ENCODE results near the gene ALDOB. TPM values are rescaled to one million over a fixed set of nuclear protein-coding genes. Genes with fewer than 3 reads are reported as not detected.
A peak's percentile ranks its signal among the peaks of the same experiment; 100 is the strongest.

ALDOB gene
- total and polyA plus RNA-seq, 2 of the 13 experiments (the other 11 are each of a cell fraction or from before 2014, with no cell fraction given) = 0.29 to 0.97 TPM

GRCh38 chr9:101437806-101438232 is 2.2 kb upstream of the ALDOB start (continued):
- no peak for TF ChIP-seq AKAP8 (CRISPR knock-in tag; IDR thresholded peaks at IDR 0.05)
- TF ChIP-seq ZNF792 (CRISPR knock-in tag; IDR thresholded peaks at IDR 0.05) = peak; percentile 45; the same call in 1 of the 2 replicates
- TF ChIP-seq ZNF687 (CRISPR knock-in tag; IDR thresholded peaks at IDR 0.05) = peak; percentile 50; the same call in 1 of the 2 replicates
- TF ChIP-seq PAXIP1 (CRISPR knock-in tag; conservative IDR thresholded peaks at IDR 0.05) = peak; percentile 60; the same call in 1 of the 2 replicates
- TF ChIP-seq ZBTB25 (CRISPR knock-in tag; IDR thresholded peaks at IDR 0.05) = peak; percentile 46; the same call in 1 of the 2 replicates
- peak; percentile 68; the same call in 1 of the 2 replicates for TF ChIP-seq KDM4B (CRISPR knock-in tag; IDR thresholded peaks at IDR 0.05)
- no peak for TF ChIP-seq SOX6 (IDR thresholded peaks at IDR 0.05)
- peak; percentile 32; the same call in 1 of the 2 replicates for TF ChIP-seq SOX6 (CRISPR knock-in tag; IDR thresholded peaks at IDR 0.05)
- no peak for TF ChIP-seq STAG1 (CRISPR knock-in tag; IDR thresholded peaks at IDR 0.05)
- TF ChIP-seq POGZ (CRISPR knock-in tag; IDR thresholded peaks at IDR 0.05) = 0 out of 2 replicates have a peak, but pooled peaks have one; percentile 30
- no peak for TF ChIP-seq TRAFD1 (CRISPR knock-in tag; IDR thresholded peaks at IDR 0.05; ENCODE audit: borderline replicate concordance)
- peak; percentile 56; the same call in 1 of the 2 replicates for TF ChIP-seq FOSL2 (CRISPR knock-in tag; IDR thresholded peaks at IDR 0.05)
- peak; percentile 47; the same call in 1 of the 2 replicates for TF ChIP-seq NCOR1 (IDR thresholded peaks at IDR 0.05; ENCODE audit: borderline replicate concordance, low read length)
- TF ChIP-seq NCOA5 (CRISPR knock-in tag; IDR thresholded peaks at IDR 0.05) = no peak
- TF ChIP-seq ZNF574 (CRISPR knock-in tag; IDR thresholded peaks at IDR 0.05) = peak; percentile 29; the same call in 1 of the 2 replicates
- no peak for TF ChIP-seq NR2F6 (IDR thresholded peaks at IDR 0.05)
- TF ChIP-seq NR2F6 (CRISPR knock-in tag; IDR thresholded peaks at IDR 0.05) = no peak
- TF ChIP-seq NCOA2 (CRISPR knock-in tag; IDR thresholded peaks at IDR 0.05) = peak; percentile 64
